Kidney glomerular epithelial cell (primary cell): Measurements from ENCODE around the gene ZC3H13.

Experiments used
- DNase-seq: peaks from one replicate; lab custom pipeline; 2025; lab: John Stamatoyannopoulos, UW

ZC3H13 gene

GRCh38 chr13:46059405-46059804 lies 6.9 kb upstream of the ZC3H13 start:
- DNase-seq = no peak

GRCh38 chr13:46058268-46058667 lies 5.7 kb upstream of the ZC3H13 start:
- DNase-seq = no peak

GRCh38 chr13:46057256-46058015 lies 4.9 kb upstream of the ZC3H13 start:
- no peak for DNase-seq

- DNase-seq = no peak
Observed at GRCh38 chr13:46053162-46054012, 841 bp upstream of the ZC3H13 start.

GRCh38 chr13:46051968-46052318 lies 603 bp downstream of the ZC3H13 start:
- DNase-seq = no peak

- no peak for DNase-seq
Observed at GRCh38 chr13:46050771-46051170, 1.8 kb downstream of the ZC3H13 start.

GRCh38 chr13:46045424-46045823 lies 7.1 kb downstream of the ZC3H13 start:
- DNase-seq = no peak

GRCh38 chr13:46043647-46044046 lies 8.9 kb downstream of the ZC3H13 start:
- DNase-seq = no peak

GRCh38 chr13:46041419-46041839 lies 11.1 kb downstream of the ZC3H13 start:
- DNase-seq = no peak

GRCh38 chr13:46040763-46041162 lies 11.8 kb downstream of the ZC3H13 start:
- no peak for DNase-seq

GRCh38 chr13:46039411-46040182 lies 12.9 kb downstream of the ZC3H13 start:
- no peak for DNase-seq

- DNase-seq = no peak
Observed at GRCh38 chr13:46038296-46038695, 14.2 kb downstream of the ZC3H13 start.

GRCh38 chr13:46035066-46035465 lies 17.5 kb downstream of the ZC3H13 start:
- DNase-seq = no peak

GRCh38 chr13:46032341-46032740 lies 20.2 kb downstream of the ZC3H13 start:
- no peak for DNase-seq

GRCh38 chr13:46031581-46032263 lies 20.8 kb downstream of the ZC3H13 start:
- DNase-seq = no peak

- DNase-seq = no peak
Observed at GRCh38 chr13:46025157-46025556, 27.4 kb downstream of the ZC3H13 start.

GRCh38 chr13:46022481-46022880 lies 30.1 kb downstream of the ZC3H13 start:
- DNase-seq = no peak

GRCh38 chr13:46016216-46016615 lies 36.3 kb downstream of the ZC3H13 start:
- DNase-seq = no peak

GRCh38 chr13:46015366-46015765 lies 37.2 kb downstream of the ZC3H13 start:
- DNase-seq = no peak

GRCh38 chr13:46012404-46012803 lies 40.1 kb downstream of the ZC3H13 start:
- DNase-seq = no peak

GRCh38 chr13:46010148-46010547 lies 42.4 kb downstream of the ZC3H13 start:
- peak; percentile 14 for DNase-seq

- DNase-seq = no peak
Observed at GRCh38 chr13:46008631-46009030, 43.9 kb downstream of the ZC3H13 start.
